Progenitor cell of endocrine pancreas (in vitro differentiated cells): Measurements from ENCODE around the gene ZNF345. TPM values are rescaled to one million over a fixed set of nuclear protein-coding genes. Genes with fewer than 3 reads are reported as not detected.
A peak's percentile ranks its signal among the peaks of the same experiment; 100 is the strongest.

Source experiments
- DNase-seq: peaks from one replicate; pipeline ENCODE4 v3.0.0; 2021; ENCODE audit warnings: low spot score; ENCODE audit not compliant: unreplicated experiment
- H3K27ac Mint-ChIP-seq: 2 replicates; pipeline ENCODE4 v1.8.0; 2021; ENCODE audit warnings: mild to moderate bottlenecking, moderate library complexity, mixed read lengths
- H3K27me3 Mint-ChIP-seq: 2 replicates; pipeline ENCODE4 v1.8.0; 2021; ENCODE audit warnings: mixed read lengths
- H3K36me3 Mint-ChIP-seq: 2 replicates; pipeline ENCODE4 v1.8.0; 2022; ENCODE audit warnings: mixed read lengths; ENCODE audit not compliant: insufficient read depth
- H3K4me1 Mint-ChIP-seq: 2 replicates; pipeline ENCODE4 v1.8.0; 2021; ENCODE audit warnings: low read depth, mixed read lengths
- H3K4me3 Mint-ChIP-seq: 2 replicates; pipeline ENCODE4 v1.8.0; 2021; ENCODE audit warnings: low read depth, mild to moderate bottlenecking, moderate library complexity, mixed read lengths
- H3K9me3 Mint-ChIP-seq: 2 replicates; pipeline ENCODE4 v1.8.0; 2021; ENCODE audit warnings: low read depth, mixed read lengths
- CTCF ChIP-seq: fragments of 200-600 bp; sonication (generic); IDR thresholded peaks from one replicate; pipeline ENCODE4 v1.5.0; 2021; ENCODE audit warnings: antibody characterized with exemption, mild to moderate bottlenecking; ENCODE audit not compliant: unreplicated experiment
- long read RNA-seq: library from polyadenylated mRNA; unstranded; transcript quantifications from one replicate; pipeline ENCODE4 v2.0.0, GENCODE V29; 2020
- total RNA-seq: library from RNA; stranded (reverse); gene quantifications from 2 replicates; pipeline ENCODE4 v1.2.1, GENCODE V29; 2021

Gene ZNF345
- 14.7 and 17.8 TPM in 2 replicates for total RNA-seq
- long read RNA-seq, transcript ZNF345-202 (3 exons, 1,971 nt), result major isoform, 29 of 52 reads
- long read RNA-seq, partial matches to known transcripts, result 8 of 52 reads
- long read RNA-seq, other reads (novel, unspliced or antisense), result 10 of 52 reads

- Mint-ChIP-seq H3K27ac (no peak within 1 kb of the TSS), H3K9me3 (peaks cover 17% of the 10 kb centered on the region), H3K4me1 (peaks cover 2% of the 10 kb centered on the region), H3K27me3 (no peaks in the 10 kb centered on the region), H3K36me3 (peaks cover 36% of the 10 kb centered on the region), H3K4me3 (no peak within 1 kb of the TSS)
- DNase-seq, result peak; percentile 77
- TF ChIP-seq CTCF, result no peak
These were observed at the start of gene ZNF345 for GRCh38 chr19:36850559-36851442. Gene ZNF345, plus strand, starts transcription at chr19:36850876. Its CDS starts 25,955 bp downstream, at chr19:36876831.

- H3K9me3 Mint-ChIP-seq, result peaks cover 42% of the 10 kb centered on the region
- no peaks in the 10 kb centered on the region for H3K27me3 Mint-ChIP-seq
- no peak for TF ChIP-seq CTCF
- no peak overlapping the region for H3K4me3 Mint-ChIP-seq
- DNase-seq, result no peak
- no peak overlapping the region for H3K27ac Mint-ChIP-seq
- peaks cover 48% of the 10 kb centered on the region for H3K36me3 Mint-ChIP-seq
- no peaks in the 10 kb centered on the region for H3K4me1 Mint-ChIP-seq
These were observed 45.3 kb upstream of the ZNF345 start for GRCh38 chr19:36805364-36805763.

- peaks cover 53% of the 10 kb centered on the region for H3K9me3 Mint-ChIP-seq
- no peak for DNase-seq
- no peak overlapping the region for H3K4me3 Mint-ChIP-seq
- no peak overlapping the region for H3K27ac Mint-ChIP-seq
- TF ChIP-seq CTCF, result no peak
- no peaks in the 10 kb centered on the region for H3K27me3 Mint-ChIP-seq
- peaks cover 53% of the 10 kb centered on the region for H3K36me3 Mint-ChIP-seq
- no peaks in the 10 kb centered on the region for H3K4me1 Mint-ChIP-seq
These were observed 43.6 kb upstream of the ZNF345 start for GRCh38 chr19:36807029-36807428.

- Mint-ChIP-seq H3K4me3 (no peak overlapping the region), H3K27me3 (no peaks in the 10 kb centered on the region), H3K27ac (peak overlapping the region; percentile 62), H3K4me1 (no peaks in the 10 kb centered on the region), H3K36me3 (peaks cover 84% of the 10 kb centered on the region), H3K9me3 (peaks cover 46% of the 10 kb centered on the region)
- no peak for DNase-seq
- no peak for TF ChIP-seq CTCF
These were observed 31.5 kb upstream of the ZNF345 start for GRCh38 chr19:36819130-36819630.

- Mint-ChIP-seq H3K27me3 (no peaks in the 10 kb centered on the region), H3K4me1 (no peaks in the 10 kb centered on the region), H3K36me3 (peaks cover 85% of the 10 kb centered on the region), H3K9me3 (peaks cover 60% of the 10 kb centered on the region), H3K4me3 (no peak overlapping the region), H3K27ac (peak overlapping the region; percentile 52)
- no peak for DNase-seq
- TF ChIP-seq CTCF, result no peak
These were observed 28.9 kb upstream of the ZNF345 start for GRCh38 chr19:36821758-36822157.
